ENCODE measurements around the gene KCNG4.

KCNG4 gene

GRCh38 chr16:84244728-84245127 is 4.9 kb upstream of the KCNG4 start:
- TF ChIP-seq EZH2phosphoT487 (IDR thresholded peaks at IDR 0.05; ENCODE audit: borderline replicate concordance): no peak
- no peak for TF ChIP-seq CTCF (conservative IDR thresholded peaks at IDR 0.05; ENCODE audit: low read length)
- H3K79me2 ChIP-seq (ENCODE audit: insufficient read depth, low read length): no peaks in the 10 kb centered on the region
- H2AFZ ChIP-seq (ENCODE audit: low read length): no peak overlapping the region
- H3K4me2 ChIP-seq (ENCODE audit: low read depth, low read length, poor library complexity, severe bottlenecking): no peak overlapping the region
- no peaks in the 10 kb centered on the region for H4K20me1 ChIP-seq (ENCODE audit: insufficient read depth, low read length, poor library complexity, severe bottlenecking)
- H3K4me3 ChIP-seq (ENCODE audit: low read length, poor library complexity, severe bottlenecking): no peak overlapping the region
- H3K9ac ChIP-seq (ENCODE audit: low read depth, low read length, poor library complexity, severe bottlenecking): no peak overlapping the region
- H3F3A ChIP-seq (ENCODE audit: low read depth): no peaks in the 10 kb centered on the region
- no peaks in the 10 kb centered on the region for H3K9me2 ChIP-seq (replicated peaks; ENCODE audit: low read depth, low read length)
- no peaks in the 10 kb centered on the region for H3K27me3 ChIP-seq (ENCODE audit: insufficient read depth, low read length, poor library complexity, severe bottlenecking)
- no peaks in the 10 kb centered on the region for H3K9me3 ChIP-seq (ENCODE audit: insufficient read depth, low read depth, low read length)
- H3K36me3 ChIP-seq (ENCODE audit: insufficient read depth, low read length): no peaks in the 10 kb centered on the region
- no peaks in the 10 kb centered on the region for H3K4me1 ChIP-seq (ENCODE audit: insufficient read depth, low read length, poor library complexity, severe bottlenecking)

- H3K9me2 ChIP-seq (replicated peaks; ENCODE audit: low read depth, low read length): no peaks in the 10 kb centered on the region
- no peaks in the 10 kb centered on the region for H3K9me3 ChIP-seq (ENCODE audit: insufficient read depth, low read depth, low read length)
- no peaks in the 10 kb centered on the region for H3K79me2 ChIP-seq (ENCODE audit: insufficient read depth, low read length)
- no peaks in the 10 kb centered on the region for H3F3A ChIP-seq (ENCODE audit: low read depth)
- no peak for TF ChIP-seq CTCF (conservative IDR thresholded peaks at IDR 0.05; ENCODE audit: low read length)
- no peak for TF ChIP-seq EZH2phosphoT487 (IDR thresholded peaks at IDR 0.05; ENCODE audit: borderline replicate concordance)
- H3K4me3 ChIP-seq (ENCODE audit: low read length, poor library complexity, severe bottlenecking): no peak overlapping the region
- no peaks in the 10 kb centered on the region for H3K27me3 ChIP-seq (ENCODE audit: insufficient read depth, low read length, poor library complexity, severe bottlenecking)
- no peak overlapping the region for H3K9ac ChIP-seq (ENCODE audit: low read depth, low read length, poor library complexity, severe bottlenecking)
- no peak overlapping the region for H3K4me2 ChIP-seq (ENCODE audit: low read depth, low read length, poor library complexity, severe bottlenecking)
- H3K4me1 ChIP-seq (ENCODE audit: insufficient read depth, low read length, poor library complexity, severe bottlenecking): no peaks in the 10 kb centered on the region
- H4K20me1 ChIP-seq (ENCODE audit: insufficient read depth, low read length, poor library complexity, severe bottlenecking): no peaks in the 10 kb centered on the region
- H2AFZ ChIP-seq (ENCODE audit: low read length): no peak overlapping the region
- H3K36me3 ChIP-seq (ENCODE audit: insufficient read depth, low read length): no peaks in the 10 kb centered on the region
Observed at GRCh38 chr16:84243732-84244131, 3.9 kb upstream of the KCNG4 start.

GRCh38 chr16:84242839-84243238 is 3.0 kb upstream of the KCNG4 start:
- H2AFZ ChIP-seq (ENCODE audit: low read length): no peak overlapping the region
- no peak overlapping the region for H3K4me2 ChIP-seq (ENCODE audit: low read depth, low read length, poor library complexity, severe bottlenecking)
- H4K20me1 ChIP-seq (ENCODE audit: insufficient read depth, low read length, poor library complexity, severe bottlenecking): no peaks in the 10 kb centered on the region
- H3K79me2 ChIP-seq (ENCODE audit: insufficient read depth, low read length): no peaks in the 10 kb centered on the region
- no peaks in the 10 kb centered on the region for H3F3A ChIP-seq (ENCODE audit: low read depth)
- no peaks in the 10 kb centered on the region for H3K9me3 ChIP-seq (ENCODE audit: insufficient read depth, low read depth, low read length)
- H3K9me2 ChIP-seq (replicated peaks; ENCODE audit: low read depth, low read length): no peaks in the 10 kb centered on the region
- no peaks in the 10 kb centered on the region for H3K36me3 ChIP-seq (ENCODE audit: insufficient read depth, low read length)
- no peaks in the 10 kb centered on the region for H3K27me3 ChIP-seq (ENCODE audit: insufficient read depth, low read length, poor library complexity, severe bottlenecking)
- no peak for TF ChIP-seq EZH2phosphoT487 (IDR thresholded peaks at IDR 0.05; ENCODE audit: borderline replicate concordance)
- no peak for TF ChIP-seq CTCF (conservative IDR thresholded peaks at IDR 0.05; ENCODE audit: low read length)
- no peak overlapping the region for H3K4me3 ChIP-seq (ENCODE audit: low read length, poor library complexity, severe bottlenecking)
- no peaks in the 10 kb centered on the region for H3K4me1 ChIP-seq (ENCODE audit: insufficient read depth, low read length, poor library complexity, severe bottlenecking)
- H3K9ac ChIP-seq (ENCODE audit: low read depth, low read length, poor library complexity, severe bottlenecking): no peak overlapping the region

Data from Loucy (cell line).